ENCODE data around the gene EGFLAM.

DNA sequence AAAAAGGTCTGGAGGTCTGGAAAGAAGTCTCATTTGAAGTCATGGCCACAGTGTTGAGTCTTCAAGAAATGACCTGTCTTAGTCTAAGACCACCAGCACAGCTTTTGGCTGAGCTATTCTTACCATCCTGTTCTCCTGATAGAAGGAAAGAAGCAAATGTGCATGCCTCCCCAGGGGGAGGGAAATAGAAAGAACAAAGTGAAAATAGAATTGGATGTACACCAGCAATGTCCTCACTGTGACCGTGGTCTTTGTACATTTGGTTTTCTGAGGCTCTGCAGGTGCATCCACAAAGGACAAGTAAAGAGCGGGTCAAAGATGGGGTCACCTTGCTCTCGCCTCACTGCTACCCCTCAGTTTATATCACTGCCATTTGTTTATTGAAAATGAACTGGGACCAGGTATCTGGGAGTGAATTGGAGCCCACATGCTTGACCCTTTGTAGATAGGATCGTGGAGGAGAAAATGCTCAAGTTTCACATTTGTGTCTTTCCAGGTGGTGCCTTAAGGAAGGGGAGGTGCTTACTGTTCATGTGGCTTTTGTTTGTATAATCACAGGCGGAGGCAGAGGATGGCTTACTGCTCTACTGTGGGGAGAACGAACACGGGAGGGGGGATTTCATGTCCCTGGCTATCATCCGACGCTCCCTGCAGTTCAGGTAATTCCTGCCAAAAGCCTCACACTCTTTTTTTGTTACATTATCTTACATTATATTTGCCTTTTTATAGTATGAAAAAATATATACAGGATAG is 150.3 kb downstream of the EGFLAM start:
- no peak for TF ChIP-seq POLR2A (IDR thresholded peaks at IDR 0.05)
- TF ChIP-seq, protein P1, sequence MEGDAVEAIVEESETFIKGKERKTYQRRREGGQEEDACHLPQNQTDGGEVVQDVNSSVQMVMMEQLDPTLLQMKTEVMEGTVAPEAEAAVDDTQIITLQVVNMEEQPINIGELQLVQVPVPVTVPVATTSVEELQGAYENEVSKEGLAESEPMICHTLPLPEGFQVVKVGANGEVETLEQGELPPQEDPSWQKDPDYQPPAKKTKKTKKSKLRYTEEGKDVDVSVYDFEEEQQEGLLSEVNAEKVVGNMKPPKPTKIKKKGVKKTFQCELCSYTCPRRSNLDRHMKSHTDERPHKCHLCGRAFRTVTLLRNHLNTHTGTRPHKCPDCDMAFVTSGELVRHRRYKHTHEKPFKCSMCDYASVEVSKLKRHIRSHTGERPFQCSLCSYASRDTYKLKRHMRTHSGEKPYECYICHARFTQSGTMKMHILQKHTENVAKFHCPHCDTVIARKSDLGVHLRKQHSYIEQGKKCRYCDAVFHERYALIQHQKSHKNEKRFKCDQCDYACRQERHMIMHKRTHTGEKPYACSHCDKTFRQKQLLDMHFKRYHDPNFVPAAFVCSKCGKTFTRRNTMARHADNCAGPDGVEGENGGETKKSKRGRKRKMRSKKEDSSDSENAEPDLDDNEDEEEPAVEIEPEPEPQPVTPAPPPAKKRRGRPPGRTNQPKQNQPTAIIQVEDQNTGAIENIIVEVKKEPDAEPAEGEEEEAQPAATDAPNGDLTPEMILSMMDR (IDR thresholded peaks at IDR 0.05): no peak
